GM06990 (cell line): ENCODE measurements around the gene PACRG.

ENCODE experiments used
- DNase-seq: peaks from one replicate; pipeline ENCODE4 v3.0.0-alpha.2; 2011; ENCODE audit not compliant: insufficient read length; ENCODE audit errors: extremely low read depth
- H3K27me3 ChIP-seq: replicated peaks from 2 replicates; pipeline ENCODE4 v1.6.0; 2011; ENCODE audit warnings: low read length; ENCODE audit not compliant: control insufficient read depth, insufficient read depth
- H3K36me3 ChIP-seq: 2 replicates; pipeline ENCODE4 v1.5.1; 2011; ENCODE audit warnings: low read length; ENCODE audit not compliant: control insufficient read depth, insufficient read depth
- H3K4me3 ChIP-seq: replicated peaks from 2 replicates; pipeline ENCODE4 v1.5.1; 2011; ENCODE audit warnings: low read depth, mild to moderate bottlenecking, control low read depth, low read length
- TF ChIP-seq, protein P1 (sequence below): IDR thresholded peaks from 2 replicates; pipeline ENCODE4 v1.5.1; 2011; ENCODE audit warnings: low read length, control low read depth, mild to moderate bottlenecking, inconsistent platforms; ENCODE audit not compliant: insufficient read depth, poor library complexity, severe bottlenecking

PACRG gene

DNA sequence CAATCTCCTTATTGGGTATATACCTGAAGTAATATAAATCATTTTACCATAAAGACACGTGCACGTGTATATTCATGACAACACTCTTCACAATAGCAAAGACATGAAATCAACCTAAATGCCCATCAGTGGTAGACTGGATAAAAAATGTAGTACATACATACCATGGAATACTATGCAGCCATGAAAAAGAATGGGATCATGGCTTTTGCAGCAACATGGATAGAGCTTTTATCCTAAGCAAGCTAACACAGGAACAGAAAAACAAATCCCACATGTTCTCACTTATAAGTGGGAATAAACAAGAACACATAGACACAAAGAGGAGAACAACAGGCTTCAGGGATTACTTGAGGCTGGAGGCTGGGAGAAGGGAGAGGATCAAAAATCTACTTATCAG, 478.4 kb downstream of the PACRG start:
- Histone ChIP-seq H3K27me3 (no peaks in the 10 kb centered on the region), H3K4me3 (no peak overlapping the region), H3K36me3 (no peaks in the 10 kb centered on the region)
- DNase-seq = no peak
- TF ChIP-seq, protein P1, sequence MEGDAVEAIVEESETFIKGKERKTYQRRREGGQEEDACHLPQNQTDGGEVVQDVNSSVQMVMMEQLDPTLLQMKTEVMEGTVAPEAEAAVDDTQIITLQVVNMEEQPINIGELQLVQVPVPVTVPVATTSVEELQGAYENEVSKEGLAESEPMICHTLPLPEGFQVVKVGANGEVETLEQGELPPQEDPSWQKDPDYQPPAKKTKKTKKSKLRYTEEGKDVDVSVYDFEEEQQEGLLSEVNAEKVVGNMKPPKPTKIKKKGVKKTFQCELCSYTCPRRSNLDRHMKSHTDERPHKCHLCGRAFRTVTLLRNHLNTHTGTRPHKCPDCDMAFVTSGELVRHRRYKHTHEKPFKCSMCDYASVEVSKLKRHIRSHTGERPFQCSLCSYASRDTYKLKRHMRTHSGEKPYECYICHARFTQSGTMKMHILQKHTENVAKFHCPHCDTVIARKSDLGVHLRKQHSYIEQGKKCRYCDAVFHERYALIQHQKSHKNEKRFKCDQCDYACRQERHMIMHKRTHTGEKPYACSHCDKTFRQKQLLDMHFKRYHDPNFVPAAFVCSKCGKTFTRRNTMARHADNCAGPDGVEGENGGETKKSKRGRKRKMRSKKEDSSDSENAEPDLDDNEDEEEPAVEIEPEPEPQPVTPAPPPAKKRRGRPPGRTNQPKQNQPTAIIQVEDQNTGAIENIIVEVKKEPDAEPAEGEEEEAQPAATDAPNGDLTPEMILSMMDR = no peak

DNA sequence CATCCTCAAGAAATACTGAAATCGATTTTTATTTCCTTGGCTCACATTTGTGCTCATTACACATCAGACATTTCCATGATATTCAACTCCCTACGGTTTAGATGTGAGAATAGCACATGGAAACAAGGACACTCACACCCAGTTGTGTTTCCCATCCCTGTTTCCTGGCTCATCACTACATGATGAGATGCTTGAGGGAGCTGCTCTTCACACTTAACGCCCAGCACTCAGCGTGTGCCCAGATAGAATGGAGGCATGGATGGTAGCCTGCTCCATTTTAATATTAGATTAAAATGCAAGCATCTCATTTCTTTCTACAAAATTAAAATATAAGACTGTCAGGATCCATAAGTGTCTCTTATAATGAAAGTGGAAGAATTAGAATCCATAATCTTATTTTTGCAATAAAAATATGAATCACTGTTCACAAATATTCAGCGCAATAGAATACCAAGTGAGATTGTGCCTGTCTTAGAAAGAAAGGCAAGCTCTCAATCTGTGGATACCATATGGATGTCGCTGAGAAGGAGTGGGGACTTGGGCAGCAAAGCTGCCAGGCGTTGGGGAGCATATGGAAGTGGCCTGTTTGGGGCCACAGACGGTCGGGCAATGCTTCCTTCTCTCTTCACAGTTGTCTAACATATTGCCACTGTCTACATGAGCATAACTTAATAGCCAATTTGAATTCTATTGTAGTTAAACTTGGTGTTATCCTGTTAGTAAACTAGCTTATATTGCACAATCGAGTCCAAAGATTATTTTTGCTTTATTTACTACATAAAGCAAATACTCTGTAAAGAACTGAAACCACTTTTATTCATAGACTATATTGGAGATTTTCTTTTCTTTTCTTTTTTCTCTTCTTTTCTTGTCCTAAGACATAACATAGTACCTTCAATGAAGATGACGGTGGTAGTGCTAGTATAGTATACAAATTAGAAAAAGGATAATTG, 479.9 kb downstream of the PACRG start:
- TF ChIP-seq, protein P1 = no peak
- no peak for DNase-seq
- H3K4me3 ChIP-seq = no peak overlapping the region
- H3K27me3 ChIP-seq = no peaks in the 10 kb centered on the region
- no peaks in the 10 kb centered on the region for H3K36me3 ChIP-seq

DNA sequence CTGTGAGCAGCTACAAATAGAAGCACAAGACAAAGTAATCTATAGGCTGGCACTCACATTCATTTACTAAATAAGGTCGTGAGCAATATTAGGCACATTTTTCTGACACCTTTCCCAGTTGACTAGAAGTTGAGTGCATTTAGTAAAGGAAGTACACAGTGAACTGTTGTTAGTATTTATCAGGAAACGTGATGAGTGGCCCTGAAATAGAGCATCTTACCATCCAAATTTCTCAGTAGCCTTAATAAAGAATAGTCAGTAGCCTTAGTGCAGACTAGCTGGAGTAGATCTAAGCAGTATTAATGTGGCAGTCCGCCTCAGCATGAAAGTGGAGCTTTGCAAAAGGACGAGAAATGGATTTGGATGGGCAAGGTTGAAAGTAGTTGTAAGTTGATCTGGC, 481.2 kb downstream of the PACRG start:
- H3K4me3 ChIP-seq = no peak overlapping the region
- TF ChIP-seq, protein P1 = no peak
- no peaks in the 10 kb centered on the region for H3K27me3 ChIP-seq
- H3K36me3 ChIP-seq = no peaks in the 10 kb centered on the region
- DNase-seq = no peak

DNA sequence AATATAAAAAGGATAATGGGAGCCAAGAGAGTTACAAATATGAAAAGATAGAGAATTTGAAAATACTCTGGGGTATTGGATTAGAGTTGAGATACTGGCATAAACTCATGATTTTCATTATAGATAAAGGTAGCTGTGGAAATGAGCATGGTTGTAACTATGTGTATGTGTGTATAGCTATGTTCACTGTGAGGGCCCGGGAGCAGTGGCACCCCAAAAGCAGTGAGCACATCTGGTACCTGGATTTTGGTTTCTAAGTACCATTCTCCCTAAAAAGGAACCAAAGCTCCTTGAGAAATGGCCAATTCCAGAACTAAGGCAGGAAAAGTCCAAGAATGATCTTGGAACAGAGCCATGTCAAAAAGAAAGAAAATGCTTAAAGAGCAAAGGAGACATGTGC, 484.3 kb downstream of the PACRG start:
- Histone ChIP-seq H3K36me3 (no peaks in the 10 kb centered on the region), H3K27me3 (no peaks in the 10 kb centered on the region), H3K4me3 (no peak overlapping the region)
- TF ChIP-seq, protein P1 = no peak
- no peak for DNase-seq

- no peak overlapping the region for H3K4me3 ChIP-seq
- no peaks in the 10 kb centered on the region for H3K36me3 ChIP-seq
- H3K27me3 ChIP-seq = no peaks in the 10 kb centered on the region
- TF ChIP-seq, protein P1 = no peak
- no peak for DNase-seq
Observed at GRCh38 chr6:163214259-163214658, 486.5 kb downstream of the PACRG start.
